Peyer's patch (tissue), 4 donors: ENCODE data around the gene MAP3K7.

Source experiments
- CTCF ChIP-seq, 6 experiments: fragments of 450-650 bp in 4 of 6; fragments of 200-600 bp in 2 of 6; sonication (generic) in 1 of 6; IDR thresholded peaks; one replicate each; pipeline ENCODE4 v1.5.1; 2017 to 2019; ENCODE audit warnings: antibody characterized with exemption in 6 of 6, mild to moderate bottlenecking in 3 of 6, moderate library complexity in 1 of 6
- POLR2A ChIP-seq, 2 donors: fragments of 450-650 bp; IDR thresholded peaks; one replicate each; pipeline ENCODE4 v1.5.1; 2017; ENCODE audit warnings: antibody characterized with exemption in 2 of 2, mild to moderate bottlenecking in 2 of 2, moderate library complexity in 2 of 2

GRCh38 chr6:90611543-90612312 lies 24.9 kb upstream of the MAP3K7 start:
- TF ChIP-seq CTCF (IDR thresholded peaks at IDR 0.05): no peak
- TF ChIP-seq POLR2A (IDR thresholded peaks at IDR 0.05): no peak
